GM21381 (cell line): ENCODE results near the gene TBC1D24.

Source experiments
- ATAC-seq: cut with Tn5 transposase; IDR thresholded peaks from one replicate; pipeline ENCODE4 v1.9.1; 2021; ENCODE audit warnings: mild to moderate bottlenecking, moderate library complexity; ENCODE audit not compliant: unreplicated experiment

TBC1D24 gene

GRCh38 chr16:2481676-2482075 lies 6.7 kb downstream of the TBC1D24 start:
- no peak for ATAC-seq

- ATAC-seq, result no peak
Observed at GRCh38 chr16:2482249-2482648, 7.3 kb downstream of the TBC1D24 start.

GRCh38 chr16:2482708-2483534 lies 8.0 kb downstream of the TBC1D24 start:
- no peak for ATAC-seq

GRCh38 chr16:2483939-2484897 lies 9.3 kb downstream of the TBC1D24 start:
- ATAC-seq, result no peak

GRCh38 chr16:2484898-2485508 lies 10.1 kb downstream of the TBC1D24 start:
- ATAC-seq, result no peak

- no peak for ATAC-seq
Observed at GRCh38 chr16:2485811-2486507, 11.0 kb downstream of the TBC1D24 start.

GRCh38 chr16:2486645-2487516 lies 12.0 kb downstream of the TBC1D24 start:
- no peak for ATAC-seq

- ATAC-seq, result no peak
Observed at GRCh38 chr16:2487517-2487842, 12.6 kb downstream of the TBC1D24 start.

GRCh38 chr16:2487903-2488531 lies 13.1 kb downstream of the TBC1D24 start:
- ATAC-seq, result no peak

- ATAC-seq, result no peak
Observed at GRCh38 chr16:2489581-2489980, 14.7 kb downstream of the TBC1D24 start.

- ATAC-seq, result no peak
Observed at GRCh38 chr16:2490190-2491105, 15.5 kb downstream of the TBC1D24 start.

GRCh38 chr16:2492292-2492691 lies 17.4 kb downstream of the TBC1D24 start:
- ATAC-seq, result no peak

- no peak for ATAC-seq
Observed at GRCh38 chr16:2493605-2494004, 18.7 kb downstream of the TBC1D24 start.

GRCh38 chr16:2494616-2495015 lies 19.7 kb downstream of the TBC1D24 start:
- ATAC-seq, result no peak

- no peak for ATAC-seq
Observed at GRCh38 chr16:2495041-2495440, 20.1 kb downstream of the TBC1D24 start.

- ATAC-seq, result no peak
Observed at GRCh38 chr16:2496223-2497115, 21.5 kb downstream of the TBC1D24 start.

GRCh38 chr16:2497116-2497630 lies 22.2 kb downstream of the TBC1D24 start:
- no peak for ATAC-seq
